ENCODE data around the gene SNF8.

The SNF8 gene

DNA sequence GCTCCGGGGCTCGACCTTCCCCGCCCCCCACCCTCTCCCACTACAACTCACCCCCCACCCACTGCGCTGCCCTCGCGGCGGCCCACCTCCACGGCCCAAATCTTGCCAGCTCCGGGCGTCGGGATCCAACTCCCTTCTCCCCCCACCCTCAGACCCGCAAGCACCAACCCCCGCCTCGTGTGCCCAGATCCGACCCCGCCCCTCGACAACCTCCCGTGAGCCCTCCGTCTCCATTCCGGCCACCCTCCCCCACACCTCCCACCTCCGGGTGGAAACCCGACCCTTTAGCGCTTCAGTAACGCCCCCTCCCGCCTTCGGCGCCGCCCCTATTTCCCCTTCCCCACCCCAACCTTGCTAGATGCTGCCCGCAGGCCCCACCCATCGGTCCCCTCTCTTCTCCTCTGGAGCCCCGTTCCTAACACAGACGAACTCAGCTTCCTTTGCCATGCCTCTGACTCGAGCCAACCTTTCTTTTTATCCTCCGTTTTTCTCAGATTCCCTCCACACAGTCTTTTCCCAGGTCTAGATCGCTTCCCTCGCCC lies 35.7 kb downstream of the SNF8 start (continued):
- TF ChIP-seq, protein P1, sequence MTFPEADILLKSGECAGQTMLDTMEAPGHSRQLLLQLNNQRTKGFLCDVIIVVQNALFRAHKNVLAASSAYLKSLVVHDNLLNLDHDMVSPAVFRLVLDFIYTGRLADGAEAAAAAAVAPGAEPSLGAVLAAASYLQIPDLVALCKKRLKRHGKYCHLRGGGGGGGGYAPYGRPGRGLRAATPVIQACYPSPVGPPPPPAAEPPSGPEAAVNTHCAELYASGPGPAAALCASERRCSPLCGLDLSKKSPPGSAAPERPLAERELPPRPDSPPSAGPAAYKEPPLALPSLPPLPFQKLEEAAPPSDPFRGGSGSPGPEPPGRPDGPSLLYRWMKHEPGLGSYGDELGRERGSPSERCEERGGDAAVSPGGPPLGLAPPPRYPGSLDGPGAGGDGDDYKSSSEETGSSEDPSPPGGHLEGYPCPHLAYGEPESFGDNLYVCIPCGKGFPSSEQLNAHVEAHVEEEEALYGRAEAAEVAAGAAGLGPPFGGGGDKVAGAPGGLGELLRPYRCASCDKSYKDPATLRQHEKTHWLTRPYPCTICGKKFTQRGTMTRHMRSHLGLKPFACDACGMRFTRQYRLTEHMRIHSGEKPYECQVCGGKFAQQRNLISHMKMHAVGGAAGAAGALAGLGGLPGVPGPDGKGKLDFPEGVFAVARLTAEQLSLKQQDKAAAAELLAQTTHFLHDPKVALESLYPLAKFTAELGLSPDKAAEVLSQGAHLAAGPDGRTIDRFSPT (tag by site-specific recombination; IDR thresholded peaks at IDR 0.05), result peak; percentile 51; the same call in 1 of the 2 replicates
- TF ChIP-seq ZNF202 (tag by site-specific recombination; IDR thresholded peaks at IDR 0.05; ENCODE audit: borderline replicate concordance) (no peak), SCRT1 (tag by site-specific recombination; IDR thresholded peaks at IDR 0.05; ENCODE audit: borderline replicate concordance) (no peak), ZBTB7A (tag by site-specific recombination; IDR thresholded peaks at IDR 0.05; ENCODE audit: low read depth) (no peak), ZNF121 (tag by site-specific recombination; IDR thresholded peaks at IDR 0.05) (no peak), ZIC2 (tag by site-specific recombination; IDR thresholded peaks at IDR 0.05) (no peak), ZNF138 (tag by site-specific recombination; IDR thresholded peaks at IDR 0.05; ENCODE audit: borderline replicate concordance) (no peak), ZBTB8A (tag by site-specific recombination; IDR thresholded peaks at IDR 0.05) (0 out of 2 replicates have a peak, but pooled peaks have one; percentile 9), ZNF37A (tag by site-specific recombination; IDR thresholded peaks at IDR 0.05) (no peak), ZNF701 (tag by site-specific recombination; IDR thresholded peaks at IDR 0.05) (no peak), SP3 (tag by site-specific recombination; IDR thresholded peaks at IDR 0.05) (peak; percentile 96), ZFHX2 (tag by site-specific recombination; conservative IDR thresholded peaks at IDR 0.05) (peak; percentile 86), WT1 (tag by site-specific recombination; IDR thresholded peaks at IDR 0.05) (0 out of 2 replicates have a peak, but pooled peaks have one; percentile 25), ZNF10 (tag by site-specific recombination; IDR thresholded peaks at IDR 0.05) (no peak), IKZF3 (tag by site-specific recombination; IDR thresholded peaks at IDR 0.05) (no peak), ZNF140 (tag by site-specific recombination; IDR thresholded peaks at IDR 0.05) (no peak), GFI1B (tag by site-specific recombination; IDR thresholded peaks at IDR 0.05) (no peak)
- TF ChIP-seq, protein P2, sequence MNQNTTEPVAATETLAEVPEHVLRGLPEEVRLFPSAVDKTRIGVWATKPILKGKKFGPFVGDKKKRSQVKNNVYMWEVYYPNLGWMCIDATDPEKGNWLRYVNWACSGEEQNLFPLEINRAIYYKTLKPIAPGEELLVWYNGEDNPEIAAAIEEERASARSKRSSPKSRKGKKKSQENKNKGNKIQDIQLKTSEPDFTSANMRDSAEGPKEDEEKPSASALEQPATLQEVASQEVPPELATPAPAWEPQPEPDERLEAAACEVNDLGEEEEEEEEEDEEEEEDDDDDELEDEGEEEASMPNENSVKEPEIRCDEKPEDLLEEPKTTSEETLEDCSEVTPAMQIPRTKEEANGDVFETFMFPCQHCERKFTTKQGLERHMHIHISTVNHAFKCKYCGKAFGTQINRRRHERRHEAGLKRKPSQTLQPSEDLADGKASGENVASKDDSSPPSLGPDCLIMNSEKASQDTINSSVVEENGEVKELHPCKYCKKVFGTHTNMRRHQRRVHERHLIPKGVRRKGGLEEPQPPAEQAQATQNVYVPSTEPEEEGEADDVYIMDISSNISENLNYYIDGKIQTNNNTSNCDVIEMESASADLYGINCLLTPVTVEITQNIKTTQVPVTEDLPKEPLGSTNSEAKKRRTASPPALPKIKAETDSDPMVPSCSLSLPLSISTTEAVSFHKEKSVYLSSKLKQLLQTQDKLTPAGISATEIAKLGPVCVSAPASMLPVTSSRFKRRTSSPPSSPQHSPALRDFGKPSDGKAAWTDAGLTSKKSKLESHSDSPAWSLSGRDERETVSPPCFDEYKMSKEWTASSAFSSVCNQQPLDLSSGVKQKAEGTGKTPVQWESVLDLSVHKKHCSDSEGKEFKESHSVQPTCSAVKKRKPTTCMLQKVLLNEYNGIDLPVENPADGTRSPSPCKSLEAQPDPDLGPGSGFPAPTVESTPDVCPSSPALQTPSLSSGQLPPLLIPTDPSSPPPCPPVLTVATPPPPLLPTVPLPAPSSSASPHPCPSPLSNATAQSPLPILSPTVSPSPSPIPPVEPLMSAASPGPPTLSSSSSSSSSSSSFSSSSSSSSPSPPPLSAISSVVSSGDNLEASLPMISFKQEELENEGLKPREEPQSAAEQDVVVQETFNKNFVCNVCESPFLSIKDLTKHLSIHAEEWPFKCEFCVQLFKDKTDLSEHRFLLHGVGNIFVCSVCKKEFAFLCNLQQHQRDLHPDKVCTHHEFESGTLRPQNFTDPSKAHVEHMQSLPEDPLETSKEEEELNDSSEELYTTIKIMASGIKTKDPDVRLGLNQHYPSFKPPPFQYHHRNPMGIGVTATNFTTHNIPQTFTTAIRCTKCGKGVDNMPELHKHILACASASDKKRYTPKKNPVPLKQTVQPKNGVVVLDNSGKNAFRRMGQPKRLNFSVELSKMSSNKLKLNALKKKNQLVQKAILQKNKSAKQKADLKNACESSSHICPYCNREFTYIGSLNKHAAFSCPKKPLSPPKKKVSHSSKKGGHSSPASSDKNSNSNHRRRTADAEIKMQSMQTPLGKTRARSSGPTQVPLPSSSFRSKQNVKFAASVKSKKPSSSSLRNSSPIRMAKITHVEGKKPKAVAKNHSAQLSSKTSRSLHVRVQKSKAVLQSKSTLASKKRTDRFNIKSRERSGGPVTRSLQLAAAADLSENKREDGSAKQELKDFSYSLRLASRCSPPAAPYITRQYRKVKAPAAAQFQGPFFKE (tag by site-specific recombination; IDR thresholded peaks at IDR 0.05; ENCODE audit: borderline replicate concordance), result no peak

DNA sequence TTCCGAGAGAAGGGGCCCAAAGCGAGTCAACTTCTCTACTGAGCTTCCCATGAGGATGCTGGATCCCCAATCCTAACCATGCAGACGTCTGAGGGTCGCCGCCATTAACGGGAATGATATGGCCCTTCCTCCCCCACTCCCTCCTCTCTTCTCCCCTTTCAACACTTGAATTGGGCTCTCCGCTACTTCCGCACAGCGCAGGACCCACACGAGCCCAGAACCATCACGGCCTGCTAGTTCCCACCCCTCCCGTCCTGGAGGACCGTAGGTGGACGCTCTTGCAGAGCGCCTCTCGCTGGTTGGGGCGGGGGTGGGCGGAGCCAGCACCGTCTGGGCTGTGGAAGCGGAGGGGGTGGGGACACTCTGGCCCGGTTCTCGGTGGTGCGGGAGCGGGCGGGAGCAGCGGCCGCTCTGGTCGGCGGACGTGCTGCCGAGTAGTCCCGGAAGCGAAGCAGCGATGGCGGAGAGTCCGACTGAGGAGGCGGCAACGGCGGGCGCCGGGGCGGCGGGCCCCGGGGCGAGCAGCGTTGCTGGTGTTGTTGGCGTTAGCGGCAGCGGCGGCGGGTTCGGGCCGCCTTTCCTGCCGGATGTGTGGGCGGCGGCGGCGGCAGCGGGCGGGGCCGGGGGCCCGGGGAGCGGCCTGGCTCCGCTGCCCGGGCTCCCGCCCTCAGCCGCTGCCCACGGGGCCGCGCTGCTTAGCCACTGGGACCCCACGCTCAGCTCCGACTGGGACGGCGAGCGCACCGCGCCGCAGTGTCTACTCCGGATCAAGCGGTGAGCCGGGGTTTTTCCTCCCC lies 36.4 kb downstream of the SNF8 start, which contains the start of gene UBE2Z:
Gene UBE2Z (plus strand): TSS at position 361 of the 797 bp plus-strand sequence. CDS start 97 bp downstream, at position 458.
- Histone ChIP-seq H3K36me3 (ENCODE audit: control insufficient read depth in 2 of 2, insufficient read depth in 1 of 2, low read length in 2 of 2) (peaks cover 28 to 34% of the 10 kb centered on the region in 2 experiments), H3K27ac (ENCODE audit: extremely low read depth, low read depth, low read length) (peak within 1 kb of the TSS; percentile 95), H3K4me1 (ENCODE audit: control insufficient read depth, insufficient read depth, low read length) (peaks cover 16% of the 10 kb centered on the region), H3K9me3 (ENCODE audit: control insufficient read depth, insufficient read depth, low read depth, low read length) (no peaks in the 10 kb centered on the region), H3K4me3 (ENCODE audit: low read depth, low read length) (peak within 1 kb of the TSS; percentile 93)
- POLR2A ChIA-PET, result interaction anchor here (0.6 to 7.5 kb wide), 9 partner anchors 11 to 432 kb away, joined by 4 to 106 read pairs (median 7); partner anchors contain the start of genes ATP5MC1, IGF2BP1 and SNF8
- CTCF ChIA-PET, result interaction anchor here (0.5 to 1.5 kb wide), 7 partner anchors 15 to 188 kb away, joined by 3 to 5 read pairs (median 3); partner anchors contain the start of gene ATP5MC1
- TF ChIP-seq ZNF174 (tag by site-specific recombination; IDR thresholded peaks at IDR 0.05) (no peak), ZNF121 (tag by site-specific recombination; IDR thresholded peaks at IDR 0.05) (no peak), ZSCAN16 (tag by site-specific recombination; IDR thresholded peaks at IDR 0.05) (no peak), ZNF16 (tag by site-specific recombination; IDR thresholded peaks at IDR 0.05; ENCODE audit: low read depth) (no peak), ZNF175 (tag by site-specific recombination; IDR thresholded peaks at IDR 0.05) (no peak)
- TF ChIP-seq, protein P3, sequence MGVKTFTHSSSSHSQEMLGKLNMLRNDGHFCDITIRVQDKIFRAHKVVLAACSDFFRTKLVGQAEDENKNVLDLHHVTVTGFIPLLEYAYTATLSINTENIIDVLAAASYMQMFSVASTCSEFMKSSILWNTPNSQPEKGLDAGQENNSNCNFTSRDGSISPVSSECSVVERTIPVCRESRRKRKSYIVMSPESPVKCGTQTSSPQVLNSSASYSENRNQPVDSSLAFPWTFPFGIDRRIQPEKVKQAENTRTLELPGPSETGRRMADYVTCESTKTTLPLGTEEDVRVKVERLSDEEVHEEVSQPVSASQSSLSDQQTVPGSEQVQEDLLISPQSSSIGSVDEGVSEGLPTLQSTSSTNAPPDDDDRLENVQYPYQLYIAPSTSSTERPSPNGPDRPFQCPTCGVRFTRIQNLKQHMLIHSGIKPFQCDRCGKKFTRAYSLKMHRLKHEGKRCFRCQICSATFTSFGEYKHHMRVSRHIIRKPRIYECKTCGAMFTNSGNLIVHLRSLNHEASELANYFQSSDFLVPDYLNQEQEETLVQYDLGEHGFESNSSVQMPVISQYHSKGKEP (tag by site-specific recombination; IDR thresholded peaks at IDR 0.05), result no peak
- TF ChIP-seq, protein P4, sequence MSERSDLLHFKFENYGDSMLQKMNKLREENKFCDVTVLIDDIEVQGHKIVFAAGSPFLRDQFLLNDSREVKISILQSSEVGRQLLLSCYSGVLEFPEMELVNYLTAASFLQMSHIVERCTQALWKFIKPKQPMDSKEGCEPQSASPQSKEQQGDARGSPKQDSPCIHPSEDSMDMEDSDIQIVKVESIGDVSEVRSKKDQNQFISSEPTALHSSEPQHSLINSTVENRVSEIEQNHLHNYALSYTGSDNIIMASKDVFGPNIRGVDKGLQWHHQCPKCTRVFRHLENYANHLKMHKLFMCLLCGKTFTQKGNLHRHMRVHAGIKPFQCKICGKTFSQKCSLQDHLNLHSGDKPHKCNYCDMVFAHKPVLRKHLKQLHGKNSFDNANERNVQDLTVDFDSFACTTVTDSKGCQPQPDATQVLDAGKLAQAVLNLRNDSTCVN (tag by site-specific recombination; optimal IDR thresholded peaks at IDR 0.05), result peak; percentile 68
- TF ChIP-seq, protein P5, sequence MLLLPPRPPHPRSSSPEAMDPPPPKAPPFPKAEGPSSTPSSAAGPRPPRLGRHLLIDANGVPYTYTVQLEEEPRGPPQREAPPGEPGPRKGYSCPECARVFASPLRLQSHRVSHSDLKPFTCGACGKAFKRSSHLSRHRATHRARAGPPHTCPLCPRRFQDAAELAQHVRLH (tag by site-specific recombination; IDR thresholded peaks at IDR 0.05), result no peak

All from HEK293 (cell line).